HepG2 (cell line): ENCODE data around the gene GPR39. TPM values are rescaled to one million over a fixed set of nuclear protein-coding genes. Genes with fewer than 3 reads are reported as not detected.

ENCODE experiments used
- ATAC-seq: fragments of 200-7000 bp; cut with Tn5 transposase; 3 replicates; pipeline ENCODE4 v1.9.1; 2020; ENCODE audit warnings: mild to moderate bottlenecking, moderate library complexity
- BruUV-seq: library from RNA; stranded (reverse); fragments of 400-500 nt; replicated peaks from 2 replicates; lab custom pipeline; 2021; lab: Mats Ljungman, UMichigan
- CTCF ChIA-PET: fragments of 300-600 bp; formaldehyde crosslinking; extraction: SDS; loops from one replicate; lab custom pipeline; 2021; ENCODE audit warnings: low total read pairs, inconsistent platforms, low intra/inter-chr PET ratio; lab: Yijun Ruan, JAX
- POLR2A ChIA-PET: fragments of 350-600 bp; sonication (Branson Sonifier 250); formaldehyde crosslinking; loops from one replicate; lab custom pipeline; 2020; ENCODE audit warnings: antibody characterized with exemption, inconsistent platforms; lab: Yijun Ruan, JAX
- DNase-seq: peaks from one replicate; pipeline ENCODE4 v3.0.0-alpha.2; 2015; ENCODE audit warnings: low spot score
- FAIRE-seq: peaks from 3 replicates; lab custom pipeline; 2011; peaks lifted over from hg19 to GRCh38; lab: Jason Lieb, UNC
- H2AFZ ChIP-seq: one replicate; pipeline ENCODE4 v1.6.1; 2011; ENCODE audit warnings: low read length, inconsistent platforms
- H3K27ac ChIP-seq: fragments of 300-600 bp; 3 replicates; pipeline ENCODE4 v1.8.0; 2011; ENCODE audit warnings: mixed run types, mild to moderate bottlenecking, mixed read lengths, low read length, inconsistent platforms; ENCODE audit not compliant: insufficient read depth; ENCODE audit errors: extremely low read length
- H3K27me3 ChIP-seq, 2 experiments: fragments of 200-600 bp in 1 of 2; 2 replicates in 1 of 2; 3 replicates in 1 of 2; pipeline versions ENCODE4 v1.6.0 to v1.8.0; 2011; ENCODE audit warnings: low read length in 2 of 2, mild to moderate bottlenecking in 2 of 2, moderate library complexity in 2 of 2, inconsistent platforms in 1 of 2; ENCODE audit not compliant: insufficient read depth in 2 of 2, control insufficient read depth in 1 of 2
- H3K36me3 ChIP-seq, 2 experiments: fragments of 200-600 bp in 1 of 2; replicated peaks in 1 of 2; 2 replicates in 1 of 2; 3 replicates in 1 of 2; pipeline versions ENCODE4 v1.5.1 to v1.8.0; 2011; ENCODE audit warnings: low read length in 2 of 2, inconsistent platforms in 1 of 2; ENCODE audit not compliant: insufficient read depth in 2 of 2, control insufficient read depth in 1 of 2
- H3K4me1 ChIP-seq: 2 replicates; pipeline ENCODE4 v1.5.1; 2012; ENCODE audit warnings: low read length, inconsistent platforms; ENCODE audit not compliant: insufficient read depth
- H3K4me2 ChIP-seq: 2 replicates; pipeline ENCODE4 v1.6.0; 2011; ENCODE audit warnings: low read depth, low read length, inconsistent platforms
- H3K4me3 ChIP-seq, 3 experiments: fragments of 200-600 bp in 1 of 3; sonication (generic), shearing (Covaris generic) in 1 of 3; replicated peaks in 1 of 3; 2 replicates each; pipeline ENCODE4 v1.5.1; 2011 to 2016; ENCODE audit warnings: low read length in 3 of 3, inconsistent platforms in 2 of 3, low read depth in 2 of 3, mild to moderate bottlenecking in 2 of 3, control low read depth in 1 of 3, mixed read lengths in 1 of 3; ENCODE audit not compliant: insufficient read depth in 1 of 3
- H3K79me2 ChIP-seq: one replicate; pipeline ENCODE4 v1.6.1; 2011; ENCODE audit warnings: low read length, inconsistent platforms; ENCODE audit not compliant: insufficient read depth
- H3K9ac ChIP-seq: 2 replicates; pipeline ENCODE4 v1.6.0; 2011; ENCODE audit warnings: mild to moderate bottlenecking, low read depth, low read length, inconsistent platforms; ENCODE audit not compliant: insufficient read depth
- H3K9me3 ChIP-seq: 2 replicates; pipeline ENCODE4 v1.5.1; 2012; ENCODE audit warnings: mild to moderate bottlenecking, low read length
- H4K20me1 ChIP-seq: 2 replicates; pipeline ENCODE4 v1.6.0; 2011; ENCODE audit warnings: inconsistent platforms, mild to moderate bottlenecking, low read length, moderate library complexity; ENCODE audit not compliant: insufficient read depth
- DR1 ChIP-seq: sonication (generic); formaldehyde crosslinking; IDR thresholded peaks from 2 replicates; pipeline ENCODE4 v1.8.0; 2021; ENCODE audit warnings: mild to moderate bottlenecking, missing genetic modification reagents, inconsistent platforms
- FIP1L1 ChIP-seq: fragments of 200-400 bp; formaldehyde crosslinking; IDR thresholded peaks from 2 replicates; pipeline ENCODE4 v1.6.1; 2018; ENCODE audit warnings: low read depth, mild to moderate bottlenecking, low read length, moderate library complexity, borderline replicate concordance; ENCODE audit not compliant: insufficient read depth
- KAT7 ChIP-seq: IDR thresholded peaks from 2 replicates; pipeline ENCODE4 v1.6.1; 2018; ENCODE audit warnings: borderline replicate concordance, missing compliant biosample characterization
- RELA ChIP-seq: sonication (generic); formaldehyde crosslinking; IDR thresholded peaks from 2 replicates; pipeline ENCODE4 v1.4.0; 2020; ENCODE audit warnings: missing genetic modification reagents
- ZBTB38 ChIP-seq: sonication (generic); formaldehyde crosslinking; IDR thresholded peaks from 2 replicates; pipeline ENCODE4 v1.5.1; 2020; ENCODE audit warnings: mild to moderate bottlenecking, missing genetic modification reagents
- ZNF543 ChIP-seq: sonication (generic); formaldehyde crosslinking; IDR thresholded peaks from 2 replicates; pipeline ENCODE4 v1.4.0; 2020; ENCODE audit warnings: mild to moderate bottlenecking, missing genetic modification reagents
- ZNF549 ChIP-seq: sonication (generic); formaldehyde crosslinking; IDR thresholded peaks from 2 replicates; pipeline ENCODE4 v1.5.0; 2020; ENCODE audit warnings: missing genetic modification reagents
- ZNF629 ChIP-seq: sonication (generic); formaldehyde crosslinking; conservative IDR thresholded peaks from 2 replicates; pipeline ENCODE4 v1.5.0; 2020; ENCODE audit warnings: missing genetic modification reagents
- ZNF670 ChIP-seq: sonication (generic); formaldehyde crosslinking; IDR thresholded peaks from 2 replicates; pipeline ENCODE4 v1.8.0; 2022; ENCODE audit warnings: mild to moderate bottlenecking, missing genetic modification reagents, borderline replicate concordance
- ZNF672 ChIP-seq: sonication (generic); formaldehyde crosslinking; IDR thresholded peaks from 2 replicates; pipeline ENCODE4 v1.8.1; 2022; ENCODE audit warnings: missing genetic modification reagents
- WGBS: methylation state at CpG from one replicate; pipeline ENCODE4 v1.1.6; 2017; ENCODE audit warnings: low lambda C conversion rate; 5-methylcytosine and 5-hydroxymethylcytosine counted together
- in situ Hi-C: cut with HindIII; loops from 2 replicates; pipeline ENCODE4 v1.10.0; 2017; ENCODE audit warnings: low pct_unique_long_range_greater_than_20kb; ENCODE audit not compliant: extremely low pct_ligation_motif_present
- intact Hi-C: fragments of 100-400 bp; cut with micrococcal nuclease; formaldehyde crosslinking; loops from one replicate; pipeline ENCODE4 v1.10.0; 2022; ENCODE audit not compliant: unreplicated experiment
- polyA plus RNA-seq, 8 experiments: library from polyadenylated mRNA; depleted of rRNA in 3 of 8; stranded (reverse) in 7 of 8; unstranded in 1 of 8; fragments of >200 nt; fragmentation: Illumina TruSeq in 4 of 8; extraction: Trizol in 4 of 8; gene quantifications; 2 replicates each; pipeline versions ENCODE4 v1.2.1 to v1.2.3, GENCODE V29; 2011 to 2016; ENCODE audit warnings: low read depth in 4 of 8, missing spikeins in 1 of 8, mixed read lengths in 1 of 8; ENCODE audit not compliant: insufficient read depth in 1 of 8
- total RNA-seq, 5 experiments: library from RNA; depleted of rRNA; stranded (reverse); fragments of >200 nt; fragmentation: Illumina TruSeq; extraction: Trizol; gene quantifications; 2 replicates each; pipeline ENCODE4 v1.2.3, GENCODE V29; 2016; ENCODE audit warnings: low read depth in 1 of 5
- TF ChIP-seq, protein P1 (sequence below): sonication (generic); formaldehyde crosslinking; IDR thresholded peaks from 2 replicates; pipeline ENCODE4 v1.8.1; 2022; ENCODE audit warnings: low read depth, mild to moderate bottlenecking, missing genetic modification reagents
- TF ChIP-seq, protein P2 (sequence below): sonication (generic); formaldehyde crosslinking; IDR thresholded peaks from 2 replicates; pipeline ENCODE4 v1.5.1; 2020; ENCODE audit warnings: mild to moderate bottlenecking, missing genetic modification reagents, moderate library complexity
- TF ChIP-seq, protein P3 (sequence below): sonication (generic); formaldehyde crosslinking; IDR thresholded peaks from 2 replicates; pipeline ENCODE4 v1.5.0; 2020; ENCODE audit warnings: mild to moderate bottlenecking, missing genetic modification reagents
- TF ChIP-seq, protein P4 (sequence below): sonication (generic); formaldehyde crosslinking; IDR thresholded peaks from 2 replicates; pipeline ENCODE4 v1.5.1; 2020; ENCODE audit warnings: missing genetic modification reagents, mild to moderate bottlenecking, borderline replicate concordance

Gene GPR39
- total and polyA plus RNA-seq, 2 of the 13 experiments (the other 11 are each of a cell fraction or from before 2014, with no cell fraction given) = 0.16 to 0.62 TPM

DNA sequence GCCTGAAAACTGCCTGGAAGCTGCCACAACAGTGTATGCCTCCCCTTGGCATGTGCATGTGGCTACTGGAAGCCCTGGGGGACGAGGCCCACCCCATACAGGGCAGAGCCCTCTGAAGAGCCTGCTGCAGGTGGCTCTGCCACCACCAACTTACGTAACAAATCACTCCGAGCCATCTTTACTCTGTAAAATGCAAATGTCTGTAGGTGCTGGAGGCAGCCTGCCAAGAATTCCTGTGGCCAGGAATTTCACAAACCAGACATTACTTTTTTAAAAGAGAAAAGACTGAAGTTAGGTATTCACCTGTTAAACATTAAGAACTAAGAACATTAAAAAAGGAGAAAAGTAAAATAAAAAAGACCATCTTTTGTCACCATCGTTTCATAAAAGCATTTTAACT is 106.3 kb downstream of the GPR39 start:
- ATAC-seq = no peak
- no peaks in the 10 kb centered on the region for H3K36me3 ChIP-seq
- no TSS peak for BruUV-seq
- H3K4me1 ChIP-seq = no peaks in the 10 kb centered on the region
- ChIA-PET POLR2A (no interaction called here), CTCF (no interaction called here)
- WGBS = 6% methylated on average over 4 of the region's 4 CpGs
- H3K4me3 ChIP-seq = no peak overlapping the region
- intact Hi-C loops = no loop called here
- H3K27me3 ChIP-seq = no peaks in the 10 kb centered on the region
- H3K27ac ChIP-seq = no peak overlapping the region
- in situ Hi-C loops = no loop called here
- peaks cover 65% of the 10 kb centered on the region for H3K9me3 ChIP-seq
- no peak overlapping the region for H2AFZ ChIP-seq
- no peak overlapping the region for H3K9ac ChIP-seq
- H3K79me2 ChIP-seq = no peaks in the 10 kb centered on the region
- no peak overlapping the region for H3K4me2 ChIP-seq
- H4K20me1 ChIP-seq = no peaks in the 10 kb centered on the region
- no peak for DNase-seq
- no peak for FAIRE-seq
- TF ChIP-seq ZNF629 (CRISPR knock-in tag) (no peak), ZNF672 (no peak), FIP1L1 (no peak), RELA (CRISPR knock-in tag) (no peak), DR1 (CRISPR knock-in tag) (no peak), KAT7 (no peak), ZNF543 (no peak), ZNF670 (no peak), ZNF549 (CRISPR knock-in tag) (no peak), ZBTB38 (CRISPR knock-in tag) (no peak)
- TF ChIP-seq, protein P1, sequence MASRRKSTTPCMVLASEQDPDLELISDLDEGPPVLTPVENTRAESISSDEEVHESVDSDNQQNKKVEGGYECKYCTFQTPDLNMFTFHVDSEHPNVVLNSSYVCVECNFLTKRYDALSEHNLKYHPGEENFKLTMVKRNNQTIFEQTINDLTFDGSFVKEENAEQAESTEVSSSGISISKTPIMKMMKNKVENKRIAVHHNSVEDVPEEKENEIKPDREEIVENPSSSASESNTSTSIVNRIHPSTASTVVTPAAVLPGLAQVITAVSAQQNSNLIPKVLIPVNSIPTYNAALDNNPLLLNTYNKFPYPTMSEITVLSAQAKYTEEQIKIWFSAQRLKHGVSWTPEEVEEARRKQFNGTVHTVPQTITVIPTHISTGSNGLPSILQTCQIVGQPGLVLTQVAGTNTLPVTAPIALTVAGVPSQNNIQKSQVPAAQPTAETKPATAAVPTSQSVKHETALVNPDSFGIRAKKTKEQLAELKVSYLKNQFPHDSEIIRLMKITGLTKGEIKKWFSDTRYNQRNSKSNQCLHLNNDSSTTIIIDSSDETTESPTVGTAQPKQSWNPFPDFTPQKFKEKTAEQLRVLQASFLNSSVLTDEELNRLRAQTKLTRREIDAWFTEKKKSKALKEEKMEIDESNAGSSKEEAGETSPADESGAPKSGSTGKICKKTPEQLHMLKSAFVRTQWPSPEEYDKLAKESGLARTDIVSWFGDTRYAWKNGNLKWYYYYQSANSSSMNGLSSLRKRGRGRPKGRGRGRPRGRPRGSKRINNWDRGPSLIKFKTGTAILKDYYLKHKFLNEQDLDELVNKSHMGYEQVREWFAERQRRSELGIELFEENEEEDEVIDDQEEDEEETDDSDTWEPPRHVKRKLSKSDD (CRISPR knock-in tag) = no peak
- TF ChIP-seq, protein P2, sequence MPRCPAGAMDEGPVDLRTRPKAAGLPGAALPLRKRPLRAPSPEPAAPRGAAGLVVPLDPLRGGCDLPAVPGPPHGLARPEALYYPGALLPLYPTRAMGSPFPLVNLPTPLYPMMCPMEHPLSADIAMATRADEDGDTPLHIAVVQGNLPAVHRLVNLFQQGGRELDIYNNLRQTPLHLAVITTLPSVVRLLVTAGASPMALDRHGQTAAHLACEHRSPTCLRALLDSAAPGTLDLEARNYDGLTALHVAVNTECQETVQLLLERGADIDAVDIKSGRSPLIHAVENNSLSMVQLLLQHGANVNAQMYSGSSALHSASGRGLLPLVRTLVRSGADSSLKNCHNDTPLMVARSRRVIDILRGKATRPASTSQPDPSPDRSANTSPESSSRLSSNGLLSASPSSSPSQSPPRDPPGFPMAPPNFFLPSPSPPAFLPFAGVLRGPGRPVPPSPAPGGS (CRISPR knock-in tag) = no peak
- TF ChIP-seq, protein P3, sequence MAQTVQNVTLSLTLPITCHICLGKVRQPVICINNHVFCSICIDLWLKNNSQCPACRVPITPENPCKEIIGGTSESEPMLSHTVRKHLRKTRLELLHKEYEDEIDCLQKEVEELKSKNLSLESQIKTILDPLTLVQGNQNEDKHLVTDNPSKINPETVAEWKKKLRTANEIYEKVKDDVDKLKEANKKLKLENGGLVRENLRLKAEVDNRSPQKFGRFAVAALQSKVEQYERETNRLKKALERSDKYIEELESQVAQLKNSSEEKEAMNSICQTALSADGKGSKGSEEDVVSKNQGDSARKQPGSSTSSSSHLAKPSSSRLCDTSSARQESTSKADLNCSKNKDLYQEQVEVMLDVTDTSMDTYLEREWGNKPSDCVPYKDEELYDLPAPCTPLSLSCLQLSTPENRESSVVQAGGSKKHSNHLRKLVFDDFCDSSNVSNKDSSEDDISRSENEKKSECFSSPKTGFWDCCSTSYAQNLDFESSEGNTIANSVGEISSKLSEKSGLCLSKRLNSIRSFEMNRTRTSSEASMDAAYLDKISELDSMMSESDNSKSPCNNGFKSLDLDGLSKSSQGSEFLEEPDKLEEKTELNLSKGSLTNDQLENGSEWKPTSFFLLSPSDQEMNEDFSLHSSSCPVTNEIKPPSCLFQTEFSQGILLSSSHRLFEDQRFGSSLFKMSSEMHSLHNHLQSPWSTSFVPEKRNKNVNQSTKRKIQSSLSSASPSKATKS (CRISPR knock-in tag) = no peak
- TF ChIP-seq, protein P4, sequence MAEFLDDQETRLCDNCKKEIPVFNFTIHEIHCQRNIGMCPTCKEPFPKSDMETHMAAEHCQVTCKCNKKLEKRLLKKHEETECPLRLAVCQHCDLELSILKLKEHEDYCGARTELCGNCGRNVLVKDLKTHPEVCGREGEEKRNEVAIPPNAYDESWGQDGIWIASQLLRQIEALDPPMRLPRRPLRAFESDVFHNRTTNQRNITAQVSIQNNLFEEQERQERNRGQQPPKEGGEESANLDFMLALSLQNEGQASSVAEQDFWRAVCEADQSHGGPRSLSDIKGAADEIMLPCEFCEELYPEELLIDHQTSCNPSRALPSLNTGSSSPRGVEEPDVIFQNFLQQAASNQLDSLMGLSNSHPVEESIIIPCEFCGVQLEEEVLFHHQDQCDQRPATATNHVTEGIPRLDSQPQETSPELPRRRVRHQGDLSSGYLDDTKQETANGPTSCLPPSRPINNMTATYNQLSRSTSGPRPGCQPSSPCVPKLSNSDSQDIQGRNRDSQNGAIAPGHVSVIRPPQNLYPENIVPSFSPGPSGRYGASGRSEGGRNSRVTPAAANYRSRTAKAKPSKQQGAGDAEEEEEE (CRISPR knock-in tag) = no peak
